ENCODE data around the gene SLC30A1. TPM values are rescaled to one million over a fixed set of nuclear protein-coding genes. Genes with fewer than 3 reads are reported as not detected.

The SLC30A1 gene
- total RNA-seq, 1 experiment from 2014 or later = 9.7 TPM

GRCh38 chr1:211604548-211604947 is 25.6 kb upstream of the SLC30A1 start:
- H3K4me3 ChIP-seq (replicated peaks in 1 of 2; ENCODE audit: low read depth in 1 of 2, low read length in 2 of 2) = no peak overlapping the region
- H3K9ac ChIP-seq (ENCODE audit: low read length) = no peak overlapping the region
- H3K27me3 ChIP-seq (ENCODE audit: insufficient read depth, low read length) = no peaks in the 10 kb centered on the region
- H4K20me1 ChIP-seq (ENCODE audit: insufficient read depth) = no peaks in the 10 kb centered on the region
- RAD21 ChIA-PET (ENCODE audit: low non-redundant PET in 1 of 2, low total read pairs in 2 of 2, uncharacterized antibody in 2 of 2, unreplicated experiment in 2 of 2) = no interaction called here
- H3K4me1 ChIP-seq (ENCODE audit: control insufficient read depth in 1 of 2, insufficient read depth in 2 of 2, low read length in 2 of 2) = peaks cover 0 to 8% of the 10 kb centered on the region in 2 experiments; a peak in 1 of 4 replicates
- no peak overlapping the region for H3K27ac ChIP-seq (ENCODE audit: low read depth, low read length)
- no peaks in the 10 kb centered on the region for H3K36me3 ChIP-seq (ENCODE audit: control insufficient read depth in 1 of 2, insufficient read depth in 2 of 2, low read length in 2 of 2)
- TF ChIP-seq FOSL1 (IDR thresholded peaks at IDR 0.05; ENCODE audit: low read depth) = no peak
- TF ChIP-seq POLR2AphosphoS5 (IDR thresholded peaks at IDR 0.05; ENCODE audit: low read depth, low read length) = no peak
- no peak for TF ChIP-seq EGR1 (IDR thresholded peaks at IDR 0.05; ENCODE audit: low read depth)
- TF ChIP-seq, protein P1, sequence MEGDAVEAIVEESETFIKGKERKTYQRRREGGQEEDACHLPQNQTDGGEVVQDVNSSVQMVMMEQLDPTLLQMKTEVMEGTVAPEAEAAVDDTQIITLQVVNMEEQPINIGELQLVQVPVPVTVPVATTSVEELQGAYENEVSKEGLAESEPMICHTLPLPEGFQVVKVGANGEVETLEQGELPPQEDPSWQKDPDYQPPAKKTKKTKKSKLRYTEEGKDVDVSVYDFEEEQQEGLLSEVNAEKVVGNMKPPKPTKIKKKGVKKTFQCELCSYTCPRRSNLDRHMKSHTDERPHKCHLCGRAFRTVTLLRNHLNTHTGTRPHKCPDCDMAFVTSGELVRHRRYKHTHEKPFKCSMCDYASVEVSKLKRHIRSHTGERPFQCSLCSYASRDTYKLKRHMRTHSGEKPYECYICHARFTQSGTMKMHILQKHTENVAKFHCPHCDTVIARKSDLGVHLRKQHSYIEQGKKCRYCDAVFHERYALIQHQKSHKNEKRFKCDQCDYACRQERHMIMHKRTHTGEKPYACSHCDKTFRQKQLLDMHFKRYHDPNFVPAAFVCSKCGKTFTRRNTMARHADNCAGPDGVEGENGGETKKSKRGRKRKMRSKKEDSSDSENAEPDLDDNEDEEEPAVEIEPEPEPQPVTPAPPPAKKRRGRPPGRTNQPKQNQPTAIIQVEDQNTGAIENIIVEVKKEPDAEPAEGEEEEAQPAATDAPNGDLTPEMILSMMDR (IDR thresholded peaks at IDR 0.05 in 2 of 3, conservative IDR thresholded peaks at IDR 0.05 in 1 of 3; ENCODE audit: borderline replicate concordance in 1 of 3, insufficient read depth in 1 of 3, low read depth in 2 of 3, low read length in 2 of 3) = no peak
- TF ChIP-seq ZFX (IDR thresholded peaks at IDR 0.05) = no peak
- TF ChIP-seq TCF7L2 (IDR thresholded peaks at IDR 0.05; ENCODE audit: borderline replicate concordance, extremely low read depth, insufficient read depth, insufficient read length) = no peak
- no peak for TF ChIP-seq EZH2phosphoT487 (IDR thresholded peaks at IDR 0.05; ENCODE audit: borderline replicate concordance)
- TF ChIP-seq CEBPB (IDR thresholded peaks at IDR 0.05; ENCODE audit: low read depth) = no peak
- no peak for TF ChIP-seq RAD21 (IDR thresholded peaks at IDR 0.05; ENCODE audit: low read depth)
- intact Hi-C loops (cut with micrococcal nuclease) = no loop called here
- BruUV-seq (replicated peaks) = no TSS peak
- H3K79me2 ChIP-seq (ENCODE audit: insufficient read depth, low read length) = no peaks in the 10 kb centered on the region
- no peak overlapping the region for H3K4me2 ChIP-seq (ENCODE audit: low read length)
- no peak overlapping the region for H2AFZ ChIP-seq (ENCODE audit: low read depth, low read length, poor library complexity, severe bottlenecking)
- no peaks in the 10 kb centered on the region for H3K9me2 ChIP-seq (ENCODE audit: insufficient read depth)
- no peaks in the 10 kb centered on the region for H3K9me3 ChIP-seq (ENCODE audit: control insufficient read depth in 1 of 2, insufficient read depth in 1 of 2, low read depth in 1 of 2, low read length in 2 of 2)
- POLR2A ChIA-PET = no interaction called here
- no peak for DNase-seq (ENCODE audit: low read depth, low spot score)
- CTCF ChIA-PET = no interaction called here
- no peak for ATAC-seq

DNA sequence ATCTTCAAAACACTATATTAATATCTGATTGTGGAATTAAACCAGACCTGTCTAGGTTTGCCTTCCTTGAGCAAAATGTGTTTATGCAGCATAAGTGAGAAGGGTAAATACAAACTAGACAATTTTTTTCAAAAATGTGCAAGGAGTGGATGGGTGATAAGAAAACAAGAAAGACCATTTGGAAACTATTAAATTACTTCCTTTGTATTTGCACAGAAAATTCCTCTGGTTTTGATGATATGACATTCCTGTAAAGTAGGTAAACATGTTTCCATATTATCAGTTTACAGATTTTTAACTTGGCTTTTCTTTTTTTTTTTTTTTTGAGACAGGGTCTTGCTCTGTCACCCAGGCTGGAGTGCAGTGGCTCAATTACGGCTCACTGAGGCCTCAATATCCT is 24.8 kb upstream of the SLC30A1 start:
- Histone ChIP-seq H3K36me3 (ENCODE audit: control insufficient read depth in 1 of 2, insufficient read depth in 2 of 2, low read length in 2 of 2) (no peaks in the 10 kb centered on the region), H3K27ac (ENCODE audit: low read depth, low read length) (no peak overlapping the region)
- POLR2A ChIA-PET = no interaction called here
- TF ChIP-seq, protein P2, sequence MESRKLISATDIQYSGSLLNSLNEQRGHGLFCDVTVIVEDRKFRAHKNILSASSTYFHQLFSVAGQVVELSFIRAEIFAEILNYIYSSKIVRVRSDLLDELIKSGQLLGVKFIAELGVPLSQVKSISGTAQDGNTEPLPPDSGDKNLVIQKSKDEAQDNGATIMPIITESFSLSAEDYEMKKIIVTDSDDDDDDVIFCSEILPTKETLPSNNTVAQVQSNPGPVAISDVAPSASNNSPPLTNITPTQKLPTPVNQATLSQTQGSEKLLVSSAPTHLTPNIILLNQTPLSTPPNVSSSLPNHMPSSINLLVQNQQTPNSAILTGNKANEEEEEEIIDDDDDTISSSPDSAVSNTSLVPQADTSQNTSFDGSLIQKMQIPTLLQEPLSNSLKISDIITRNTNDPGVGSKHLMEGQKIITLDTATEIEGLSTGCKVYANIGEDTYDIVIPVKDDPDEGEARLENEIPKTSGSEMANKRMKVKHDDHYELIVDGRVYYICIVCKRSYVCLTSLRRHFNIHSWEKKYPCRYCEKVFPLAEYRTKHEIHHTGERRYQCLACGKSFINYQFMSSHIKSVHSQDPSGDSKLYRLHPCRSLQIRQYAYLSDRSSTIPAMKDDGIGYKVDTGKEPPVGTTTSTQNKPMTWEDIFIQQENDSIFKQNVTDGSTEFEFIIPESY (IDR thresholded peaks at IDR 0.05; ENCODE audit: extremely low read depth, insufficient replicate concordance, low read length) = no peak
- TF ChIP-seq SRF (IDR thresholded peaks at IDR 0.05; ENCODE audit: low read depth) = no peak
- TF ChIP-seq ELF1 (IDR thresholded peaks at IDR 0.05; ENCODE audit: borderline replicate concordance, low read depth) = no peak
- no peak for TF ChIP-seq CEBPB (IDR thresholded peaks at IDR 0.05; ENCODE audit: low read depth)
- no peak for TF ChIP-seq YY1 (IDR thresholded peaks at IDR 0.05; ENCODE audit: extremely low read depth, insufficient replicate concordance, low read depth, low read length)
- no peak for TF ChIP-seq FOSL1 (IDR thresholded peaks at IDR 0.05; ENCODE audit: low read depth)
- TF ChIP-seq SIN3A (IDR thresholded peaks at IDR 0.05; ENCODE audit: low read depth) = no peak
- no peak for TF ChIP-seq POLR2AphosphoS5 (IDR thresholded peaks at IDR 0.05; ENCODE audit: low read depth, low read length)
- TF ChIP-seq, protein P3, sequence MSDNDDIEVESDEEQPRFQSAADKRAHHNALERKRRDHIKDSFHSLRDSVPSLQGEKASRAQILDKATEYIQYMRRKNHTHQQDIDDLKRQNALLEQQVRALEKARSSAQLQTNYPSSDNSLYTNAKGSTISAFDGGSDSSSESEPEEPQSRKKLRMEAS (IDR thresholded peaks at IDR 0.05) = no peak
- no peak for TF ChIP-seq RAD21 (IDR thresholded peaks at IDR 0.05; ENCODE audit: low read depth)
- TF ChIP-seq JUND (IDR thresholded peaks at IDR 0.05) = no peak

More for the DNA sequence above, 24.8 kb upstream of the SLC30A1 start:
- ChIA-PET CTCF (no interaction called here), RAD21 (ENCODE audit: low non-redundant PET in 1 of 2, low total read pairs in 2 of 2, uncharacterized antibody in 2 of 2, unreplicated experiment in 2 of 2) (no interaction called here)
- H3K9me2 ChIP-seq (ENCODE audit: insufficient read depth) = no peaks in the 10 kb centered on the region
- H3K4me1 ChIP-seq (ENCODE audit: control insufficient read depth in 1 of 2, insufficient read depth in 2 of 2, low read length in 2 of 2) = peaks cover 0 to 8% of the 10 kb centered on the region in 2 experiments; a peak in 1 of 4 replicates
- no peaks in the 10 kb centered on the region for H3K9me3 ChIP-seq (ENCODE audit: control insufficient read depth in 1 of 2, insufficient read depth in 1 of 2, low read depth in 1 of 2, low read length in 2 of 2)
- H3K9ac ChIP-seq (ENCODE audit: low read length) = no peak overlapping the region
- no peak overlapping the region for H3K4me3 ChIP-seq (replicated peaks in 1 of 2; ENCODE audit: low read depth in 1 of 2, low read length in 2 of 2)
- ATAC-seq = no peak
- H3K79me2 ChIP-seq (ENCODE audit: insufficient read depth, low read length) = no peaks in the 10 kb centered on the region
- intact Hi-C loops (cut with micrococcal nuclease) = no loop called here
- no peak overlapping the region for H2AFZ ChIP-seq (ENCODE audit: low read depth, low read length, poor library complexity, severe bottlenecking)
- no peaks in the 10 kb centered on the region for H4K20me1 ChIP-seq (ENCODE audit: insufficient read depth)
- no peaks in the 10 kb centered on the region for H3K27me3 ChIP-seq (ENCODE audit: insufficient read depth, low read length)
- DNase-seq (ENCODE audit: low read depth, low spot score) = no peak
- H3K4me2 ChIP-seq (ENCODE audit: low read length) = no peak overlapping the region
- no TSS peak for BruUV-seq (replicated peaks)

Measured in HCT116 (cell line).